Kidney (tissue), 14 donors: ENCODE data around the gene SNRPF. TPM values are rescaled to one million over a fixed set of nuclear protein-coding genes. Genes with fewer than 3 reads are reported as not detected.

Source experiments
- DNase-seq, 5 donors: peaks; one replicate each; pipeline ENCODE4 v3.0.0-alpha.2; 2013 to 2020
- FAIRE-seq: peaks from 2 replicates; lab custom pipeline; 2012; peaks lifted over from hg19 to GRCh38; lab: Jason Lieb, UNC
- H3K27ac ChIP-seq, 2 donors: one replicate each; pipeline ENCODE4 v1.7.0; 2013; ENCODE audit warnings: low read depth in 2 of 2, low read length in 2 of 2, inconsistent platforms in 1 of 2
- H3K27me3 ChIP-seq: one replicate; pipeline ENCODE4 v1.7.1; 2013; ENCODE audit warnings: low read length, inconsistent platforms; ENCODE audit not compliant: control insufficient read depth, insufficient read depth
- H3K36me3 ChIP-seq, 3 donors: one replicate each; pipeline versions ENCODE4 v1.7.0 to v1.7.1; 2013; ENCODE audit warnings: low read length in 3 of 3, control low read depth in 1 of 3, inconsistent platforms in 1 of 3; ENCODE audit not compliant: insufficient read depth in 3 of 3, control insufficient read depth in 2 of 3
- H3K4me1 ChIP-seq, 3 donors: one replicate each; pipeline versions ENCODE4 v1.7.0 to v1.7.1; 2013; ENCODE audit warnings: low read length in 3 of 3, inconsistent platforms in 1 of 3, low read depth in 1 of 3; ENCODE audit not compliant: control insufficient read depth in 2 of 3, insufficient read depth in 2 of 3
- H3K4me3 ChIP-seq, 3 donors: one replicate each; pipeline versions ENCODE4 v1.7.0 to v1.8.1; 2013; ENCODE audit warnings: low read length in 3 of 3, control low read depth in 1 of 3, inconsistent platforms in 1 of 3
- H3K9ac ChIP-seq, 3 donors: one replicate each; pipeline versions ENCODE4 v1.7.0 to v1.7.1; 2013; ENCODE audit warnings: low read length in 3 of 3, control low read depth in 1 of 3, inconsistent platforms in 1 of 3
- H3K9me3 ChIP-seq, 3 donors: one replicate each; pipeline versions ENCODE4 v1.7.0 to v1.7.1; 2013; ENCODE audit warnings: low read length in 3 of 3, control low read depth in 1 of 3, inconsistent platforms in 1 of 3; ENCODE audit not compliant: control insufficient read depth in 2 of 3, insufficient read depth in 1 of 3
- CTCF ChIP-seq: IDR thresholded peaks from 3 replicates; pipeline ENCODE4 v1.5.1; 2012; ENCODE audit warnings: mild to moderate bottlenecking, moderate library complexity, borderline replicate concordance; ENCODE audit not compliant: insufficient read depth; ENCODE audit errors: extremely low read depth
- intact Hi-C: fragments of 100-400 bp; cut with DNase I; formaldehyde crosslinking; loops from one replicate; pipeline ENCODE4 v1.11.1; 2022
- polyA plus RNA-seq: library from polyadenylated mRNA; stranded (reverse); fragments of 350-450 nt; fragmentation: Illumina TruSeq; extraction: RNeasy Lipid Tissue Mini Kit (QIAGEN cat#74804); gene quantifications from one replicate; pipeline ENCODE4 v1.2.3, GENCODE V29; 2014; ENCODE audit warnings: low read depth, low replicate concordance; ENCODE audit not compliant: insufficient read depth
- total RNA-seq: library from RNA; stranded (reverse); fragmentation: NEBNext Ultra II Directional; extraction: Animal tissue kit (Norgen Biotek cat#: 25700); gene quantifications from one replicate; pipeline ENCODE4 v1.2.1, GENCODE V29; 2021
- donor health status: control.
- donor health status: control.
- donor health status: control.
- donor health status: control.
- donor health status: control.
- donor health status: DM: yes; HTN: yes; CAD: no.
- donor health status: Normal renal cell carcinoma (clear cell type).

Gene SNRPF
- total and polyA plus RNA-seq, 2 donors from 2014 or later: 17.7 to 42.1 TPM

- no peak overlapping the region for H3K27ac ChIP-seq
- intact Hi-C loops: no loop called here
- FAIRE-seq (no peak), DNase-seq (no peak)
- peaks cover 0 to 4% (median 0%) of the 10 kb centered on the region in 3 donors for H3K9me3 ChIP-seq
- no peak overlapping the region for H3K9ac ChIP-seq
- no peak overlapping the region for H3K4me3 ChIP-seq
- no peak for TF ChIP-seq CTCF
- H3K4me1 ChIP-seq: peaks cover 0 to 13% (median 0%) of the 10 kb centered on the region in 3 donors
- peaks cover 0 to 7% (median 6%) of the 10 kb centered on the region in 3 donors for H3K36me3 ChIP-seq
- H3K27me3 ChIP-seq: no peaks in the 10 kb centered on the region
These were observed 1.6 kb upstream of the SNRPF start for GRCh38 chr12:95857156-95857555.

- Histone ChIP-seq H3K9ac (no peak overlapping the region), H3K36me3 (peaks cover 0 to 13% (median 12%) of the 10 kb centered on the region in 3 donors), H3K4me3 (peak overlapping the region; percentile 14 to 98 (median 86)), H3K4me1 (peaks cover 0 to 13% (median 0%) of the 10 kb centered on the region in 3 donors), H3K27ac (no peak overlapping the region), H3K27me3 (no peaks in the 10 kb centered on the region), H3K9me3 (peaks cover 0 to 4% (median 0%) of the 10 kb centered on the region in 3 donors)
- DNase-seq (peak in 1 of 5 donors; percentile 0), FAIRE-seq (no peak)
- intact Hi-C loops: no loop called here
- TF ChIP-seq CTCF: no peak
These were observed 953 bp upstream of the SNRPF start for GRCh38 chr12:95857799-95858198.

GRCh38 chr12:95859344-95859816 is 628 bp downstream of the SNRPF start:
- H3K36me3 ChIP-seq: peaks cover 4 to 24% (median 15%) of the 10 kb centered on the region in 3 donors
- DNase-seq (peak in 4 of 5 donors; percentile 17 to 81 (median 66)), FAIRE-seq (no peak)
- no peak for TF ChIP-seq CTCF
- H3K27ac ChIP-seq: peak overlapping the region; percentile 35 to 87
- intact Hi-C loops: no loop called here
- H3K9ac ChIP-seq: peak overlapping the region; percentile 76 to 93 (median 81)
- peaks cover 0 to 4% (median 0%) of the 10 kb centered on the region in 3 donors for H3K9me3 ChIP-seq
- H3K4me1 ChIP-seq: peaks cover 0 to 13% (median 0%) of the 10 kb centered on the region in 3 donors
- H3K4me3 ChIP-seq: peak overlapping the region; percentile 86 to 98 (median 96)
- H3K27me3 ChIP-seq: no peaks in the 10 kb centered on the region
